ENCODE results near the gene RERE. TPM values are rescaled to one million over a fixed set of nuclear protein-coding genes. Genes with fewer than 3 reads are reported as not detected.

RERE gene
- total and polyA plus RNA-seq, 2 experiments from 2014 or later, result 148 to 170 TPM

DNA sequence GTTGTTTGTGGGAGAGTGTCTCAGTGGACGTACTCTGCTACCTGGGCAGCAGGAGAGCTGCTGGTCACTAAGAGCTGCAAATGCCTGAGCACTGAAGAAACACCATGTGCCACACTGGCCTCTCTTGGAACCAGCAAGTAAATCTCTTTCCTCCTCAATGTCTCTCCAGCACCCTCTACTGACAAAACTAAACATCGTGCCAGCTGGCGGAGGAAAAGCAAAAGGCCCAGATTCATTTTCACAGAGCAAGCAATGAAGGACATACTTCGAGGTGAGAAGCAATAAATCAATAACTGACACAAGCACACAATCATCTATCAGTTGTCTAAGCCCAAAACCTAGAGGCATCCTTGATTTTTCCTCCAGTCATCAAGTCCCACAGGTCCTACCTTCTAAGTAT is 78.1 kb downstream of the RERE start:
- Histone ChIP-seq H3F3A (replicated peaks; ENCODE audit: low read depth) (no peaks in the 10 kb centered on the region), H3K4me3 (no peak overlapping the region), H3K4me2 (no peak overlapping the region), H3K36me3 (ENCODE audit: insufficient read depth) (0 out of 2 replicates have a peak, but pooled peaks cover 5% of the 10 kb centered on the region), H3K27ac (ENCODE audit: low read depth) (no peak overlapping the region), H3K27me3 (ENCODE audit: insufficient read depth) (no peaks in the 10 kb centered on the region), H2AFZ (no peak overlapping the region), H3K4me1 (ENCODE audit: insufficient read depth) (no peaks in the 10 kb centered on the region; the same call in 1 of the 2 replicates), H3K9me2 (ENCODE audit: insufficient read depth) (no peaks in the 10 kb centered on the region), H3K79me2 (replicated peaks; ENCODE audit: insufficient read depth) (peaks cover 89% of the 10 kb centered on the region), H4K20me1 (replicated peaks; ENCODE audit: insufficient read depth) (peaks cover 15% of the 10 kb centered on the region)
- H3K4me3 Mint-ChIP-seq, result no peak overlapping the region
- peaks cover 16% of the 10 kb centered on the region for H3K9me3 Mint-ChIP-seq
- peaks cover 2% of the 10 kb centered on the region for H3K27me3 Mint-ChIP-seq (ENCODE audit: insufficient read depth, low read depth, poor library complexity)
- peak; percentile 72 for DNase-seq (ENCODE audit: low spot score)
- no peaks in the 10 kb centered on the region; the same call in 2 of the 3 replicates for H3K4me1 Mint-ChIP-seq
- H3K27ac Mint-ChIP-seq, result no peak overlapping the region
- no peak for TF ChIP-seq NANOG (IDR thresholded peaks at IDR 0.05; ENCODE audit: borderline replicate concordance)
- no peak for TF ChIP-seq POLR2AphosphoS5 (IDR thresholded peaks at IDR 0.05; ENCODE audit: low read depth)
- TF ChIP-seq, protein P1, sequence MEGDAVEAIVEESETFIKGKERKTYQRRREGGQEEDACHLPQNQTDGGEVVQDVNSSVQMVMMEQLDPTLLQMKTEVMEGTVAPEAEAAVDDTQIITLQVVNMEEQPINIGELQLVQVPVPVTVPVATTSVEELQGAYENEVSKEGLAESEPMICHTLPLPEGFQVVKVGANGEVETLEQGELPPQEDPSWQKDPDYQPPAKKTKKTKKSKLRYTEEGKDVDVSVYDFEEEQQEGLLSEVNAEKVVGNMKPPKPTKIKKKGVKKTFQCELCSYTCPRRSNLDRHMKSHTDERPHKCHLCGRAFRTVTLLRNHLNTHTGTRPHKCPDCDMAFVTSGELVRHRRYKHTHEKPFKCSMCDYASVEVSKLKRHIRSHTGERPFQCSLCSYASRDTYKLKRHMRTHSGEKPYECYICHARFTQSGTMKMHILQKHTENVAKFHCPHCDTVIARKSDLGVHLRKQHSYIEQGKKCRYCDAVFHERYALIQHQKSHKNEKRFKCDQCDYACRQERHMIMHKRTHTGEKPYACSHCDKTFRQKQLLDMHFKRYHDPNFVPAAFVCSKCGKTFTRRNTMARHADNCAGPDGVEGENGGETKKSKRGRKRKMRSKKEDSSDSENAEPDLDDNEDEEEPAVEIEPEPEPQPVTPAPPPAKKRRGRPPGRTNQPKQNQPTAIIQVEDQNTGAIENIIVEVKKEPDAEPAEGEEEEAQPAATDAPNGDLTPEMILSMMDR (conservative IDR thresholded peaks at IDR 0.05; ENCODE audit: low read depth in 2 of 2), result peak; percentile 55 to 76
- TF ChIP-seq CREB1 (CRISPR knock-in tag; IDR thresholded peaks at IDR 0.05; ENCODE audit: low read depth), result no peak
- TF ChIP-seq ZNF114 (CRISPR knock-in tag; IDR thresholded peaks at IDR 0.05), result no peak
- peak; percentile 62 for ATAC-seq
- peaks cover 42% of the 10 kb centered on the region for H3K36me3 Mint-ChIP-seq (ENCODE audit: low read depth)

DNA sequence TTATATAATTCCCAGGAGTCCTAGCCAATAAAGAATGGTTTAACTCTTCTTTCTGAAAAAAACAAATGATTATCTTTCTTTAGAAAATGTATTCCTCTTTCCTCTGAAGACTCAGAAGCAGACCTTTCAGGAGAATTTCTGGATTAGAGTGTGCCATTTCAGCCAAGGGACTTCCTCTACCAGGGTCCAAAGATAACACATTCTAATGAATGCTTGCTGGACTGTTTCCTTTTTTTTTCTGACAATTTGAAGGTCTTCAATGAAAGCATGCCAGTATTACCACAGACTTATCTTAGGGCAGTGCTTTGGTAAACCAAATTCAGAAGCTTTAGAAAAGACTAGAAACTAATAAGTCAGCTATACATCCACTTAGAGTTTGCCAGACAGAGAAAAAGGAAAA is 80.5 kb downstream of the RERE start:
- Mint-ChIP-seq H3K4me3 (no peak overlapping the region), H3K4me1 (no peaks in the 10 kb centered on the region; the same call in 2 of the 3 replicates), H3K9me3 (peaks cover 25% of the 10 kb centered on the region), H3K36me3 (ENCODE audit: low read depth) (peaks cover 53% of the 10 kb centered on the region), H3K27ac (no peak overlapping the region), H3K27me3 (ENCODE audit: insufficient read depth, low read depth, poor library complexity) (peaks cover 2% of the 10 kb centered on the region)
- DNase-seq (ENCODE audit: low spot score) (no peak), ATAC-seq (no peak)
- H3K9me2 ChIP-seq (ENCODE audit: insufficient read depth), result no peaks in the 10 kb centered on the region
- no peak overlapping the region for H3K4me2 ChIP-seq
- H3K4me1 ChIP-seq (ENCODE audit: insufficient read depth), result no peaks in the 10 kb centered on the region; the same call in 1 of the 2 replicates
- no peaks in the 10 kb centered on the region for H3K27me3 ChIP-seq (ENCODE audit: insufficient read depth)
- H3F3A ChIP-seq (replicated peaks; ENCODE audit: low read depth), result no peaks in the 10 kb centered on the region
- peaks cover 85% of the 10 kb centered on the region for H3K79me2 ChIP-seq (replicated peaks; ENCODE audit: insufficient read depth)
- 0 out of 2 replicates have a peak, but pooled peaks cover 5% of the 10 kb centered on the region for H3K36me3 ChIP-seq (ENCODE audit: insufficient read depth)
- H3K4me3 ChIP-seq, result no peak overlapping the region
- H2AFZ ChIP-seq, result no peak overlapping the region
- peaks cover 12% of the 10 kb centered on the region; the same call in 1 of the 2 replicates for H4K20me1 ChIP-seq (replicated peaks; ENCODE audit: insufficient read depth)
- no peak overlapping the region for H3K27ac ChIP-seq (ENCODE audit: low read depth)
- TF ChIP-seq, protein P2, sequence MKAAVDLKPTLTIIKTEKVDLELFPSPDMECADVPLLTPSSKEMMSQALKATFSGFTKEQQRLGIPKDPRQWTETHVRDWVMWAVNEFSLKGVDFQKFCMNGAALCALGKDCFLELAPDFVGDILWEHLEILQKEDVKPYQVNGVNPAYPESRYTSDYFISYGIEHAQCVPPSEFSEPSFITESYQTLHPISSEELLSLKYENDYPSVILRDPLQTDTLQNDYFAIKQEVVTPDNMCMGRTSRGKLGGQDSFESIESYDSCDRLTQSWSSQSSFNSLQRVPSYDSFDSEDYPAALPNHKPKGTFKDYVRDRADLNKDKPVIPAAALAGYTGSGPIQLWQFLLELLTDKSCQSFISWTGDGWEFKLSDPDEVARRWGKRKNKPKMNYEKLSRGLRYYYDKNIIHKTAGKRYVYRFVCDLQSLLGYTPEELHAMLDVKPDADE (IDR thresholded peaks at IDR 0.05), result no peak
- TF ChIP-seq ZNF331 (CRISPR knock-in tag; IDR thresholded peaks at IDR 0.05; ENCODE audit: low read depth) (no peak), EZH2 (IDR thresholded peaks at IDR 0.05; ENCODE audit: low read depth, unreplicated experiment) (no peak), ZNF114 (CRISPR knock-in tag; IDR thresholded peaks at IDR 0.05) (no peak), POLR2AphosphoS5 (IDR thresholded peaks at IDR 0.05; ENCODE audit: low read depth) (no peak), CREB1 (CRISPR knock-in tag; IDR thresholded peaks at IDR 0.05; ENCODE audit: low read depth) (no peak), JUNB (IDR thresholded peaks at IDR 0.05; ENCODE audit: unreplicated experiment) (no peak), EZH2phosphoT487 (IDR thresholded peaks at IDR 0.05; ENCODE audit: unreplicated experiment) (no peak)
- TF ChIP-seq, protein P1 (conservative IDR thresholded peaks at IDR 0.05; ENCODE audit: low read depth in 2 of 2), result no peak
